HepG2 (cell line): ENCODE results near the gene TREH. TPM values are rescaled to one million over a fixed set of nuclear protein-coding genes. Genes with fewer than 3 reads are reported as not detected.

Experiments
- ASH2L ChIP-seq: fragments of 300-600, 200-600 bp; sonication (generic); IDR thresholded peaks from 2 replicates; pipeline ENCODE4 v1.7.0; 2017; ENCODE audit warnings: low read depth, mild to moderate bottlenecking, moderate library complexity, mixed read lengths, low read length; ENCODE audit not compliant: insufficient read length
- BRF2 ChIP-seq: sonication (generic); formaldehyde crosslinking; IDR thresholded peaks from 2 replicates; pipeline ENCODE4 v1.8.1; 2022; ENCODE audit warnings: mild to moderate bottlenecking, missing genetic modification reagents
- CBX5 ChIP-seq: sonication (generic); formaldehyde crosslinking; IDR thresholded peaks from 2 replicates; pipeline ENCODE4 v1.4.0; 2020; ENCODE audit warnings: missing genetic modification reagents, borderline replicate concordance
- FOXA1 ChIP-seq, 2 experiments: fragments of 450-650 bp in 1 of 2; sonication (generic) in 1 of 2; formaldehyde crosslinking in 1 of 2; IDR thresholded peaks; 2 replicates each; pipeline versions ENCODE4 v1.4.0 to v1.6.1; 2016 to 2020; ENCODE audit warnings: missing genetic modification reagents in 1 of 2
- FOXK2 ChIP-seq: fragments of 450-650 bp; IDR thresholded peaks from 2 replicates; pipeline ENCODE4 v1.6.1; 2016
- GATAD2A ChIP-seq: IDR thresholded peaks from 2 replicates; pipeline ENCODE4 v1.6.1; 2016
- GMEB1 ChIP-seq: sonication (generic); formaldehyde crosslinking; IDR thresholded peaks from 2 replicates; pipeline ENCODE4 v1.5.1; 2020; ENCODE audit warnings: missing genetic modification reagents, mild to moderate bottlenecking, borderline replicate concordance
- KAT7 ChIP-seq: IDR thresholded peaks from 2 replicates; pipeline ENCODE4 v1.6.1; 2018; ENCODE audit warnings: borderline replicate concordance, missing compliant biosample characterization
- KAT8 ChIP-seq: IDR thresholded peaks from 2 replicates; pipeline ENCODE4 v1.6.1; 2016; ENCODE audit warnings: missing genetic modification reagents, missing compliant biosample characterization
- KLF15 ChIP-seq: sonication (generic); formaldehyde crosslinking; IDR thresholded peaks from 2 replicates; pipeline ENCODE4 v1.8.1; 2023; ENCODE audit warnings: borderline replicate concordance, mild to moderate bottlenecking, inconsistent platforms, missing genetic modification reagents, mixed read lengths
- MIXL1 ChIP-seq: IDR thresholded peaks from 2 replicates; pipeline ENCODE4 v1.6.1; 2016
- NCOA2 ChIP-seq: sonication (generic); formaldehyde crosslinking; IDR thresholded peaks from 2 replicates; pipeline ENCODE4 v1.8.0; 2022; ENCODE audit warnings: inconsistent platforms
- NCOR1 ChIP-seq: fragments of 200-600 bp; sonication (generic); IDR thresholded peaks from 2 replicates; pipeline ENCODE4 v1.7.0; 2017; ENCODE audit warnings: antibody characterized with exemption, low read length, borderline replicate concordance
- NFYB ChIP-seq: sonication (generic); formaldehyde crosslinking; IDR thresholded peaks from 2 replicates; pipeline ENCODE4 v1.4.0; 2020; ENCODE audit warnings: missing genetic modification reagents
- PPARG ChIP-seq: conservative IDR thresholded peaks from 2 replicates; pipeline ENCODE4 v1.6.1; 2016; ENCODE audit warnings: missing biosample characterization, missing genetic modification reagents
- REPIN1 ChIP-seq: sonication (generic); formaldehyde crosslinking; IDR thresholded peaks from 2 replicates; pipeline ENCODE4 v1.8.0; 2022; ENCODE audit warnings: missing genetic modification reagents, low read depth, mild to moderate bottlenecking, borderline replicate concordance
- SIX4 ChIP-seq: sonication (generic); formaldehyde crosslinking; IDR thresholded peaks from 2 replicates; pipeline ENCODE4 v1.4.0; 2020; ENCODE audit warnings: missing genetic modification reagents
- SOX6 ChIP-seq, 2 experiments: fragments of 450-650 bp in 1 of 2; sonication (generic) in 1 of 2; formaldehyde crosslinking in 1 of 2; IDR thresholded peaks; 2 replicates each; pipeline versions ENCODE4 v1.4.0 to v1.6.1; 2017 to 2020; ENCODE audit warnings: antibody characterized with exemption in 1 of 2, mild to moderate bottlenecking in 1 of 2, missing genetic modification reagents in 1 of 2
- TMF1 ChIP-seq: sonication (generic); formaldehyde crosslinking; IDR thresholded peaks from 2 replicates; pipeline ENCODE4 v1.8.1; 2022; ENCODE audit warnings: low read depth, missing genetic modification reagents
- ZBTB34 ChIP-seq: sonication (generic); formaldehyde crosslinking; IDR thresholded peaks from 2 replicates; pipeline ENCODE4 v1.8.0; 2022; ENCODE audit warnings: mild to moderate bottlenecking, missing genetic modification reagents
- ZEB1 ChIP-seq: IDR thresholded peaks from 2 replicates; pipeline ENCODE4 v1.6.1; 2012; ENCODE audit warnings: mild to moderate bottlenecking, low read depth, inconsistent platforms; ENCODE audit not compliant: insufficient replicate concordance
- ZFY ChIP-seq: sonication (generic); formaldehyde crosslinking; IDR thresholded peaks from 2 replicates; pipeline ENCODE4 v1.4.0; 2020; ENCODE audit warnings: missing genetic modification reagents
- ZNF12 ChIP-seq: sonication (generic); formaldehyde crosslinking; IDR thresholded peaks from 2 replicates; pipeline ENCODE4 v1.5.0; 2020; ENCODE audit warnings: missing genetic modification reagents
- ZNF44 ChIP-seq: sonication (generic); formaldehyde crosslinking; IDR thresholded peaks from 2 replicates; pipeline ENCODE4 v1.5.1; 2020; ENCODE audit warnings: mild to moderate bottlenecking, missing genetic modification reagents
- polyA plus RNA-seq, 8 experiments: library from polyadenylated mRNA; depleted of rRNA in 3 of 8; stranded (reverse) in 7 of 8; unstranded in 1 of 8; fragments of >200 nt; fragmentation: Illumina TruSeq in 4 of 8; extraction: Trizol in 4 of 8; gene quantifications; 2 replicates each; pipeline versions ENCODE4 v1.2.1 to v1.2.3, GENCODE V29; 2011 to 2016; ENCODE audit warnings: low read depth in 4 of 8, missing spikeins in 1 of 8, mixed read lengths in 1 of 8; ENCODE audit not compliant: insufficient read depth in 1 of 8
- total RNA-seq, 5 experiments: library from RNA; depleted of rRNA; stranded (reverse); fragments of >200 nt; fragmentation: Illumina TruSeq; extraction: Trizol; gene quantifications; 2 replicates each; pipeline ENCODE4 v1.2.3, GENCODE V29; 2016; ENCODE audit warnings: low read depth in 1 of 5
- TF ChIP-seq, protein P1 (sequence below): IDR thresholded peaks from 2 replicates; pipeline ENCODE4 v1.6.1; 2016

The TREH gene
- total and polyA plus RNA-seq, 2 of the 13 experiments (the other 11 are each of a cell fraction or from before 2014, with no cell fraction given) = 0.53 to 0.86 TPM

DNA sequence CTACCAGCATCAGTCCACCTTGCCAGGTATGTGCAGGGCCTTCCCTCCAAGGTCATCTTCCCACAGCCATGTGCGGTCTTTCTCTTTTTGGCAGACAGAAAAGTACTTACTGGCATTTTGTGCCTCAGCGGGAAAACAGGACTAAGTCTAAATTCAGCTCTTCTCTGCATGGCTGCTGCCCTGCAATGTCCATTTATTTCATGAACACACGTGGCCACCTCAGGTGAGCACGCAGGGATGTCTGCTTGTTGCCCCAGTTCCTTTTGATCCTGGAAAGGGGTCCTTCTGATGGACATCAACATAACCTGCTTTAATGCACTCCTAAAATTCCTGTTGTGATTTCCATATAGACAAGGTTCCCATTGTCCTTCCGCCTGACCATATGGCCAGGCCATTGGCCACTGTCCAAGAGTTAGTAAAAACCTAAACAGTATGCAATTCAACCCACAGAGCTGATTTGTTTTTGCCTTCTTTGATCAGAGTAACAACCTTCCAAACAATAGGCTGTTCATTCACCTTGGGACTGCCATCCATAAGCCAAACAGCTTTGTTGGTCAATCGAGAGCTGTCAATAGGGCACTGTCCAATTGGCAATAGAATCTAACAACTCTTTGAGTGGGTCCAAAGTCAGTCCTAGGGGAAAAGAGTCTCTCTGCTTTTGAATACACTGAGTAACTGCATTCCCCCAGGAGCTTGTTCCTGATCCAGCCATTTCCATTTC is 5.9 kb downstream of the TREH start (continued):
- TF ChIP-seq SOX6 (IDR thresholded peaks at IDR 0.05) (no peak), SOX6 (CRISPR knock-in tag; IDR thresholded peaks at IDR 0.05) (peak; percentile 99), KAT8 (CRISPR knock-in tag) (peak; percentile 55; the same call in 1 of the 2 replicates), FOXA1 (IDR thresholded peaks at IDR 0.05) (no peak), FOXA1 (CRISPR knock-in tag; IDR thresholded peaks at IDR 0.05) (peak; percentile 80; the same call in 1 of the 2 replicates), TMF1 (CRISPR knock-in tag) (0 out of 2 replicates have a peak, but pooled peaks have one; percentile 47), ZBTB34 (CRISPR knock-in tag) (peak; percentile 88; the same call in 1 of the 2 replicates), NCOR1 (peak; percentile 90; the same call in 1 of the 2 replicates), REPIN1 (CRISPR knock-in tag) (peak; percentile 80), GATAD2A (CRISPR knock-in tag) (peak; percentile 70), KLF15 (CRISPR knock-in tag) (no peak), ZNF44 (CRISPR knock-in tag) (0 out of 2 replicates have a peak, but pooled peaks have one; percentile 27), ZNF12 (peak; percentile 18; the same call in 1 of the 2 replicates), PPARG (no peak), KAT7 (CRISPR knock-in tag) (no peak), FOXK2 (peak; percentile 63; the same call in 1 of the 2 replicates), CBX5 (CRISPR knock-in tag) (no peak), NCOA2 (peak; percentile 70), NFYB (peak; percentile 21; the same call in 1 of the 2 replicates), GMEB1 (CRISPR knock-in tag) (0 out of 2 replicates have a peak, but pooled peaks have one; percentile 38), ZFY (CRISPR knock-in tag) (peak; percentile 37; the same call in 1 of the 2 replicates), SIX4 (CRISPR knock-in tag) (no peak), MIXL1 (CRISPR knock-in tag) (peak; percentile 53; the same call in 1 of the 2 replicates), ASH2L (peak; percentile 67), BRF2 (CRISPR knock-in tag) (0 out of 2 replicates have a peak, but pooled peaks have one; percentile 53), ZEB1 (no peak)
- TF ChIP-seq, protein P1, sequence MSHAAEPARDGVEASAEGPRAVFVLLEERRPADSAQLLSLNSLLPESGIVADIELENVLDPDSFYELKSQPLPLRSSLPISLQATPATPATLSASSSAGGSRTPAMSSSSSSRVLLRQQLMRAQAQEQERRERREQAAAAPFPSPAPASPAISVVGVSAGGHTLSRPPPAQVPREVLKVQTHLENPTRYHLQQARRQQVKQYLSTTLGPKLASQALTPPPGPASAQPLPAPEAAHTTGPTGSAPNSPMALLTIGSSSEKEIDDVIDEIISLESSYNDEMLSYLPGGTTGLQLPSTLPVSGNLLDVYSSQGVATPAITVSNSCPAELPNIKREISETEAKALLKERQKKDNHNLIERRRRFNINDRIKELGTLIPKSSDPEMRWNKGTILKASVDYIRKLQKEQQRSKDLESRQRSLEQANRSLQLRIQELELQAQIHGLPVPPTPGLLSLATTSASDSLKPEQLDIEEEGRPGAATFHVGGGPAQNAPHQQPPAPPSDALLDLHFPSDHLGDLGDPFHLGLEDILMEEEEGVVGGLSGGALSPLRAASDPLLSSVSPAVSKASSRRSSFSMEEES (CRISPR knock-in tag) = 0 out of 2 replicates have a peak, but pooled peaks have one; percentile 43
